HG03558 (cell line): Measurements from ENCODE around the gene ERBB4.

Source experiments
- ATAC-seq: cut with Tn5 transposase; IDR thresholded peaks from one replicate; pipeline ENCODE4 v1.9.1; 2021; ENCODE audit warnings: moderate number of reproducible peaks; ENCODE audit not compliant: unreplicated experiment; ENCODE audit errors: extremely low read depth

Gene ERBB4

GRCh38 chr2:212173756-212174510, 364.7 kb downstream of the ERBB4 start:
- ATAC-seq: no peak

DNA sequence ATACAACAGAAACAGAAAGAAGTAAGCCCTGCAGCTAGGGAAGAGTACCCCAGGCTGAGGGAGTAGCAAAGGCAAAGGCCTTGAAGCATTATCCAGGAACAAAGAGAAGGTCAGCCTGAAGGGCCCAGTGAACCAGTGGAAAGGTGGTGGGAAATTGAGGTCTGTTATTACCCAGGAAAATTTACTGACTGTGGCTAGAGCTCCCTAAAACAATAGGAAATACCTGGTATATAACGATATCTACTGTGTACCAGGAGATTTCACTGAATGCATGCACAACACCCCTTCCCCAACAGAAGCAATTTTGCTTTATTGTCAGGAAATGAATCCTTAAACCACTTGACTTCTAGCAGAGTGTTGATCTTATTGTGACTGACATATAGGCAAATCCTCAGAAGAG, 365.3 kb downstream of the ERBB4 start:
- ATAC-seq: no peak

DNA sequence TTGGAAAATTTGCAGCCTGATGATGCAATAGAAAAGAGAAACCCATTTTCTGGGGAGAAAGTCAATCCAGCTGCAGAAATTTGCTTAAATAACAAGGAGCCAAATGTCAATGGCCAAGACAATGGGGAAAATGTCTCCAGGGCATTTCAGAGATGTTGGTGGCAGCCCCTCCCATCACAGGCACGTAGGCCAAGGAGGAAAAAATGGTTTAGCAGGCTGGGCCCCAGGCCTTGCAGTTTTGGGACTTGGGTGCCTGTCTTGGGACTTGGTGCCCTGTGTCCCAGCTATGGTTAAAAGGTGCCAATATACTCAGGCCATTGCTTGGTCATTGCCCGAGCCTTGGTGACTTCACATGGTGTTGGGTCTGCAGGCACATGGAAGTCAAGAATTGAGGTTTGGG, 368.2 kb downstream of the ERBB4 start:
- ATAC-seq: no peak

DNA sequence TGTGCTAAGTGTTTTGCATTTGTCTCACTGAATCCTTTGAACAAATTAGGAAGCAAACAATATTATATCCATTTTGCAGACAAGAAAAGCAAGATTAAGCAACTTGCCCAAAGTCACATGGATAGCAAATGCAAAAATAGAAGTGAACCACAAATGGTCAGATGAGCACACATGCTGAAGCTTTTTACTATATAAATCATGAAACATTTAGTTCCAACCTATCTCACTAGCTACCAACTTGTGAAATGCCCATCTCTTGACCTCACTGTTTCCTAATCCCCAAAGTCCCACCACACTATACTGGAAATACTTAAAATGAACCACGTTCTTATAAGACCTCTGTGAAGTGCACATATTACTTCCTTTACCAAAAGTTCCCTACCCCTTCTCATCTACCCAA, 380.5 kb downstream of the ERBB4 start:
- no peak for ATAC-seq

DNA sequence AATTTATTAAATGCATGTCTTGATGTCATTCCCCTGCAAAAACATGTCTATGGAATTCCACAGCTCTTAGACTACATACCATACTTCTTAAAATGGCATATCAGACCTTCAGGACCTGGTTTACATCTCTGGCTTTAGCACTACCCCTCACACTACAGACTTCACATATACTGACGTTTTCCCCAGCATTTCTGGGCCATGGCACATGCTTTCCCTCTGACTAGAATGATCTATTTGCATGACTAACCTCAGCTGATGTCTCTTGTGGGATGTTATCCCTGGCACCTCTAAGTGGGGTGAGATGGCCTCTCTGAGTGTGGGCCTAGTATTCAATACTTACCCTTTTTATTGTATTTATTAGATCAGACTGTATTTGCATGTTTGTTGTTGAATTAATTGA, 381.6 kb downstream of the ERBB4 start:
- no peak for ATAC-seq

- no peak for ATAC-seq
These were observed 382.5 kb downstream of the ERBB4 start for GRCh38 chr2:212156088-212156487.

GRCh38 chr2:212154477-212154878, 384.1 kb downstream of the ERBB4 start:
- no peak for ATAC-seq

DNA sequence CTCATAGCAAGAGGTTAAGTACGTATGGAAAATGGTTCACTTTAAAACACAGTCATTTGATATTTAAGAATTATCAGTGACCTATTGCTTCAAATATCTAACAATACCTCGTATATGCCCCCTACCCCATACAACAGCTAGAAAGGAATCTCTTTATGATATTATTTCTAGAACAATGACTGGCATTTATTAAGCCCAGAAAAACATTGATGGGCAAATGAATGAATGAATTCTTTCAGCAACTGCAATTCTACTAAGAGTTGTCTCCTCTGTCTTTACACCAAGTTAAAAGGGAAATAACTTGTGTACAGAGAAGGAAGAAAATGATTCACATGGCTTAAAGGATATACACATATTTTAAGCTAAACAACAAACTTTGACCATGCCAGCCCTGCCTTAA, 384.7 kb downstream of the ERBB4 start:
- ATAC-seq: no peak

DNA sequence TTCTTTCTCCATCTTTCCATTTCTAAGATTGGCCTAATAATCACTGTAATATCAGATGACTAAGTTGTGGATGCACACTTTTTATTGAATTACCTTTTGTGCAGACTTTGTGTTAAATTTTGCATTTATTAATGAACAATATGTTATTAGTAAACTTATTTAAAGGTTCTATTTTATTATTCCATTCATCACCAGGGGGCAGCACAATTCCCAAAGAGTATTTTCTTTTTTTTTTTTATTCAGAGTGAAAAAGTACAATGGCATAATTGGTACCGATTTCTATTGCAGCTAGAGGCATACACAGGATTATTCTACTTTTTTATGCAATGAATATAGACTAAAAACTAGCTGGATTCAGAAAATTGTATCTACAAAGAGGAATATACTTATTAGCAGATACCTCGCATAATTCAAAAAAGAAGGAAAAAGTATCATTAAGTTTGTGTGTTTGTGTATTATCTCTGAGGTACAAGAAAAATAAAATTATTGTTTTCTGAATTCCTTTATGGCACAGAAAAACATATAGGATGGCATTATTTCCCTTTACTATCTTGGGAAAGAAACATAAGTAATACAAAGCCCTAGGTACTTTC, 390.6 kb downstream of the ERBB4 start:
- no peak for ATAC-seq

- no peak for ATAC-seq
These were observed 392.2 kb downstream of the ERBB4 start for GRCh38 chr2:212146416-212146815.

DNA sequence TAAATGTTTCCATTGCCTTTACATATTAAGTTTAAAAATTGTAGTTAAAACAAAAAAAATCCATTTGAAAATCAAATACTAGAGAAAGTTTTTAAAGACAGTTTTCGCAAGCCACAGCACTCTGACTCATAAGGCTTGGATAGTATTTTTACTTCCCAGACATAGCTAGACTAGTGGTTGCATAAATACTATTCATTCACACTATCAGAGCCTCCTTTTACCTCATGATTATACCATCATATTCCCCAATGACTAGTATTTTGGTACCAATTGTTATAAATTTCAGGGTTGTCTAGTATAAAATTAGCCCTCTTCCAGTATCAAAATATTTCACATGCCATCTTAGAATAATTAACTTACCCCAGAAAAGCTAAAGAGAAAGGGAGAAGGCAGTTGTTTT, 393.5 kb downstream of the ERBB4 start:
- no peak for ATAC-seq

DNA sequence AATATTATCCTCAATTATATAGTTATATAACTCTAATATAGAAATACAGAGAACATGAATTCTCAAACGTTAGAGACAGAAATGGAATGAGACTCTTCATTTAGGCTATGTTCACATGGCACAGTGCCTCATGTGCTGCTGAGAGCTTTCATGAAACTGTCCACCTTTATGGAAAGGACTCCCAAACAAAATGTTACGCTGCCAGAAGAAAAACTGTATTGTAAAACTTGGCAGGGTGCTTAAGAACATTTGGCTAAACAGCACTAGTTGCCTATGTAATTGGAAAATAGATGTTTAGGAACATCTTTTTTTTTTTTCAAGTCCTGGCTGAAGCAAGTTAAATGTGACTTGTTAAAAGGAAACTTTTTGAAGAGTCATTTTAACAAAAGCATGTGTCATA, 396.0 kb downstream of the ERBB4 start:
- no peak for ATAC-seq

- ATAC-seq: no peak
These were observed 397.1 kb downstream of the ERBB4 start for GRCh38 chr2:212141499-212141898.

DNA sequence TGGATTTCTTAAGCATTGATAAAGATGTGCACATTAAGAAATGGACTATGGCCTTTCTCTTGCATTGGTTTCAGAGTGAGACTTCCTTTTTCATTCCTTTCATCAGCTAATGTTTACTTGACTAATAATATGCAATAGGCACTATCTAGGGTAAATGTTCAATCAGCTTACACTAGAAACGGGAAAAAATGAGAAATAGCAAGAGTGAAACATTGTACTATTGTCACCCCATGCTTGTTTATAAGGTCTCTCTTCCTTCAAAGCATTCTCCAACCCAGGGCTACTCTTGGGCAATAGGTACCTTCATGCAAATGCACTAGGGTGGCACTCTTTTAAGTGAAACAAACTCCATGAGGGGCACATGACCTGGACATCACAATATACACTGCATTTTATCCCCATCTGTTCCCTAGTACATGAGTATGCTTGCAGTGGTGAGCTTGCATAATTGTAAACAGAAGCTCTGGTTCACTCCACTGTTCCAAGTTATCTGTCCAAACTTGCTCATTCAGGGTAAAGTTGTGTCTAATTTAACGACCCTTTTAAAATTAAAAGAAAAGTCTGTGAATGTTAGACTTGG, 402.3 kb downstream of the ERBB4 start:
- ATAC-seq: no peak

- ATAC-seq: no peak
These were observed 402.9 kb downstream of the ERBB4 start for GRCh38 chr2:212135739-212136138.

DNA sequence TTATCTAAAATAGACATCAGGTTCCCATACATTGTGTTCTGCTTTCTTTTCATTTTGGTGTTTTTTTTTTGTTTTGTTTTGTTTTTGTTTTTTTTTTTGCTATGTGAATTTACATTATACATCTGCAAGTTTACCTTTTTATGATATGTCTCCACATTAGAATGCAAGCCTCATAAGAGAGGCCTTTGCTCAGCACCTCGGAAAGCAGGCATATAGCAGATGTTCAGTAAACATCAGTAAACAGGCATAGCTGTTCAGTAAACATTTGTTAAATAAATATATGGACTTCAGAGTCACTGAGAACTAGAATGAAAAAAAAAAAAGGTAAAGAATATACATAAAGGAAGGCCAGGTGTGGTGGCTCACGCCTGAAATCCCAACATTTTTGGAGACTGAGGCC, 405.3 kb downstream of the ERBB4 start:
- ATAC-seq: no peak

GRCh38 chr2:212124598-212124997, 414.0 kb downstream of the ERBB4 start:
- no peak for ATAC-seq

- ATAC-seq: no peak
These were observed 419.0 kb downstream of the ERBB4 start for GRCh38 chr2:212119591-212119990.

DNA sequence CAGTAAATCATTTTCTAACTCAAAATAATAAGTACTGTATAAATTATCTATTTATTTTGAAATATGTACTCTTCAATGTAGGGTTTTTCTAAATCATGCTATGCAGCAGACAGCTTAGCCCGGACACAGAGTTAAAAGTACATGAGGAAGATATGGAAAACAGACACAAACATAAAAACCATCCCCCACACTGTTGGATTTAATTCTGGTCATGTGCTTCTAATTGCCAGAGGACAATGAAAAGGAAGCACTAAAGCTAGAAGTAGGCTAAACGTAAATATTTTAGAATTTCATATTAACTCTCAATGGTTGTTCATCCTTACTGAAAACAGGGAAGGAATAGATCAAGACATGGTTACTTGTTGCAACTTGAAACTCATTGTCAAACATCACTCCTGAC, 420.7 kb downstream of the ERBB4 start:
- ATAC-seq: no peak

- no peak for ATAC-seq
These were observed 424.1 kb downstream of the ERBB4 start for GRCh38 chr2:212114489-212114888.

- no peak for ATAC-seq
These were observed 426.2 kb downstream of the ERBB4 start for GRCh38 chr2:212112401-212112800.
